ENCODE results near the gene NFYC.
"Not testable (repeated sequence)": the region's sequence is repeated elsewhere in the genome, so short reads cannot be mapped to it uniquely, and the experiment has no call there.

NFYC gene

GRCh38 chr1:40708750-40709099 lies 17.2 kb downstream of the NFYC start:
- peak; percentile 69 for DNase-seq

- peak; percentile 88 for DNase-seq
Observed at GRCh38 chr1:40709100-40709801, 17.7 kb downstream of the NFYC start.

DNA sequence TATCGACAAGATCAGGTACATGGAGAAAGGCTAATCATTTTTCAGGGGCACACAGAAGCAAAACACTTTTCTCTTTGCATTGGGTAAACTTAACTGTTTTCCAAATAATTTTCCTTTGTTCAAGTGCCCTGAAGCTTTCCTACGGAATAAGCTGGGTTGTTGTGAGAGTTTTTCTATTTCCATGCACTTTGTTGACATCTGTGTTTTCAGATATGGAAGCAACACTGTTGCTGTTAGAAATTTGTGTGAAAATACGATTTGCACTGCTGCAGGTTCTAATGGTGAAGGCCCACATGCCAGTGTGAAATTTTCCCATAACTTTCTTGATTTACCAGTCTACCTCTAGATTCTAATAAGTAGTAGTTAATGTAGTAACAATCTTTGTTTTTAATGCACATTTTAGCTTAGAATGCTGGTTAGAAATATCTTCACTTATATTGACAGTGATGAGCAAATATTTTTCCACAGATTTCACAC lies 18.3 kb downstream of the NFYC start:
- DNase-seq = no peak

DNA sequence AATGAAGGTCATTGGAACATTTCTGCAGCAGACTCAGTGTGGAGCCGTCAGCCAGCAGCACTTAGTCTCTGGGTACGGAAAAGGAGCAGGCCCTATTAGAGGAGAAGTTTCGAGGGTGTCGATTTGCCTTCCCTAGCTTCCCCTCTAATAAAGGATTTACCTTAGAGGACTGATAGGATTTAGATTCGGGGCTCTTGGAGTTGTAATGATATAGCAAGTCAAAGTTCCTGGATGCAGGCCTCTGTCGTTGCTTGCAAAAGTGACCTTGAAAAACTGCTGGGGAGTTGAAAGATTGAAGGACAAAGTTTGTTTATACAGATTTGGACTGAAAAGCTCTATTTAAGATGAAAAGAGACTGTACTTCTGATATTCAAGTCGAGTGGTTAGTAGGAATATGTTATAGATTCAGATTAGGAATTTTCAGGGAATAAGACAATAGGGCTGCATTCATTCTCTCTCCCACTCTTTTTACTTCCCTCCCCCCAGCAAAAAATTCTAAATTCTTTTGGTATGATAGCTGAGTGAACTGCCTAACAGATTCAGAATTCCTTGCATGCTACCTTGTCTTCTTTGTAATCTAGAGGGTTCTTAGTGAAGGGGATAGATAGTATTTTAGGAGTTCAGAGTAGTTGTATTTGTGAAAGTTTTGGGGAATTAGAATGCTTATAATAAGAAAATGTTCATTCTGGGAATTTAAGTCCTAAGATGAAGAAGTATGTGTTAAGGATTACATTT lies 19.2 kb downstream of the NFYC start:
- no peak for DNase-seq

DNA sequence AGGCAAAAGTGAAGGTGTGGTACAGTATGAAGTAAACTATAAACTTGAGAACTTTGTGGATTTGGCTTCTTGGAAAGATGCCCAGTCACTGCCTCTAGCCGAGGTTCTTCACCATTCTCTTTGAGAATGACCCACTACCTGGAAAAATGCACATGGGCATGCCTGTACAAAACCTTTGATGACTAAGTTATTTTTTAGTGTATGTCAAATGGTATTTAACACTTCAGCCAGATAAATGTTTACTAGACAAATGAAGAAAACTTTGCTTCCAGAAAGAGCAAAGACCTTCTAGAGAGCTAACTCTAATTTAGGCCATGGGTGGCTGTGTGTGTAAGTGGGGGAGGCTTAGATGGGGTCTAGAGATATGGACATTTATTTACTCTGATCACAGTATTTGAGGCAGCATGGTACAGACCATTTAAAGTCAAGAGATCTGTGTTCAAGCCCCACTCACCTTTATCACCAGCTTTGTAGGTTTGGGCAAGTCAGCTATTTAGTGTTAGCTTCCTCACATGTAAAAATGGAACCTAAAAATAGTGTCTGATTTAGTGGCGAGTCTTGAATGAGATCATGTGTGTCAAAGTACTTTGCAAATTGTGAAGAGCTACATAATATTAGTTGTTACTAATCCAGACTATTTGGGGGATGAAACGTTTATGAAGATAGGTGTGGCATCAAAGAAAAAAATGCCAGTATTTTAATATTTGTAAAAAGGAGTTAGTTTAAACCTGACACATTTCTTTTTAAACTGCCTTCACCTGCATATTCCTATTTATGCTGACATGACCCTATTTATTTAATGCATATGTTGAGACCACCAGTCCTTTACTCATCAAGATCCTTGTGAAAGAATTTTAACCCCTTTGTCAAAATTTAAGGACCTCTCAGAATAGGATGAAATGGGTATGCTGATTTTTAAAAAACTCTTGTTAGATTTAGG lies 20.2 kb downstream of the NFYC start:
- no peak for DNase-seq

GRCh38 chr1:40712405-40712944 lies 21.0 kb downstream of the NFYC start:
- DNase-seq = peak; percentile 46

- DNase-seq = no peak
Observed at GRCh38 chr1:40712997-40713396, 21.5 kb downstream of the NFYC start.

DNA sequence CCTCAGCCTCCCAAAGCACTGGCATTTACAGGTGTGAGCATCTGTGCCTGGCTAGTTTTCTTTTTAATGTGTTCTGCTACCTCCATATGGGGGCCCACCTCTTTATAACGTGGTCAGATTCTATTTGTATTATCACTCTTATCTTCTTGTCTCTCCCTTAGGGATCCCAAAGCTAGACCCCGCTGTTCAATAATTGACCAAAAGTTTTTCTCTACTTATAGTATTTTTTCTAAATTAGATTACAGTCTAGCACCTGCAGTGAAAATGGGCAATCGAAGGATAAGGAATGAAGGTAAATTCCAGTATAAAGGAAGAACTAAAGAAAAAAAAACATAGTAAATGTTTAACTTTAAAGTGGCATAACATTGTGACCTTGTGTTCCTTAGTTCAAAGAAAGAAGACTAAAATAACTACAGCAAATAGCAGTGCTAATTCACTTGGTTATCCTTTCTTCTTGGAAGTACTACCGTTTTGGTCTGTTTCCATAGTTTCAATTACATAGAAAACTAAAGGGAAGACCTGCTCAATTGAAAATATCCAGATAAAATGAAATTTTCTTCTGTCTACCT lies 24.1 kb downstream of the NFYC start:
- DNase-seq = no peak

- DNase-seq = no peak
Observed at GRCh38 chr1:40717065-40717464, 25.6 kb downstream of the NFYC start.

DNA sequence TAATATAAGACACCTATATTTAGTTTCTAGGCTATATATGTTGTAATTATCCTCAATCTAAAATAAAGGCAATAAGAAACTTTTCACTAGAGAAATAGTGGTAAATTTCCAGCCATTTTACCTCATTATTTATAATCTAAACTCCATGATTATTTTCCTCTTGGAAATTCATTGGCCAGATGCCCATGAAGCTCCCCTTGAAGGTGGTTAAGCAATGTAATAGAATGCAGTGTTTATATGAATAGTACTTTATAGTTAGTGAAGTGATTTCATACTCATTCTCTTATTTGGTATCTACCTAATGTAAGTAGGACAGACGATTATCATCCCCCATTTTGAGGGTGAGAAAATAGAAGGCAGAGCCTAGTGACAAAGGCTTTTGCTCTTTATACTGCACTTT lies 26.5 kb downstream of the NFYC start:
- DNase-seq = no peak

DNA sequence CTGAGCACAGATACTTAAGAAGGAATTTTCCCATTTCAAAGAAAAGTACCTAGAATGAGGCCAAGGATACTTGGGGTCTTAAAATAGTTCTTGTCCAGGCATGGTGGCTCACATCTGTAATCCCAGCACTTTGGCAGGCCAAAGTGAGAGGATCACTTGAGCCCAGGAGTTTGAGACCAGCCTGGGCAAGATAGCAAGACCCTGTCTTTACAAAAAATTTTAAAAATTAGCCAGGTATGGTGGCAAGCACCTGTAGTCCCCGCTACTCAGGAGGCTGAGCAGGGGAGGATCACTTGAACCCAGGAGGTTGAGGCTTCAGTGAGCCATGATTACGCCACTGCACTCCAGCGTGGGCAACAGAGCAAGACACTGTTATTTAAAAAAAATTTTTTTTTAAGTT lies 29.0 kb downstream of the NFYC start:
- no peak for DNase-seq

GRCh38 chr1:40722622-40723021 lies 31.1 kb downstream of the NFYC start:
- no peak for DNase-seq

DNA sequence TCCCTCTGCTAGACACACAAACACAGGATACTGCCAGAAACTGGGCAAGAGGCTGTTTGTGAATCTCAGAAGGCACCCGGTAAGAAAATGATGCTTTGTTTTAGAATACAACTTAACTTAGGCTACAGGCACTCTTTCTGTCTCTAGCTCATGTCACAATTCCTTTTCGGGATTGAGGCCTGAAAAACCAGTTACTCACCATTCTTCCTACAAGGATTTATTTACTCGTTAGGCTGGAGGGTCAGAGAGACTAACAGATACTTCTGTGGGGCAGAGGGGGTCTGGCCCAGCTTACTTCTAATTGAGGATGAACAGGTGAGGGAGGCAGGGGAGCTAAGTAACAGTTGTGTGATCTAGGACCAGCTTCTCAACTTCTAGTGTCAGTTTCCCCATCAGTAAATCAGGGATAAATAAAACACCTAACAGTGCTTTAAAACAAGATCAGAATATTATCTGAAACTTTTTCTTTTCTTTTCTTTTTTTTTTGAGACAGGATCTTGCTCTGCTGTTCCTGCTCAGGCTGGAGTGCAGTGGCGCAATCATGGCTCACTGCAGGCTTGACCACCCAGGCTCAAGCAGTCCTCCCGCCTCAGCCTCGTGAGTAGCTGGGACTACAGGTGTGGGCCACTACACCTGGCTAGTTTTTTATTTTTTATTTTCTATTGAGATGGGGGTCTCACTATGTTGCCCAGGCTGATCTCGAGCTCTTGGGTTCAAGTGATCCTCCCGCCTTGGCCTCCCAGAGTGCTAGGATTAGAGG lies 31.9 kb downstream of the NFYC start:
- no peak for DNase-seq

GRCh38 chr1:40727662-40728061 lies 36.2 kb downstream of the NFYC start:
- DNase-seq = not testable (repeated sequence)

DNA sequence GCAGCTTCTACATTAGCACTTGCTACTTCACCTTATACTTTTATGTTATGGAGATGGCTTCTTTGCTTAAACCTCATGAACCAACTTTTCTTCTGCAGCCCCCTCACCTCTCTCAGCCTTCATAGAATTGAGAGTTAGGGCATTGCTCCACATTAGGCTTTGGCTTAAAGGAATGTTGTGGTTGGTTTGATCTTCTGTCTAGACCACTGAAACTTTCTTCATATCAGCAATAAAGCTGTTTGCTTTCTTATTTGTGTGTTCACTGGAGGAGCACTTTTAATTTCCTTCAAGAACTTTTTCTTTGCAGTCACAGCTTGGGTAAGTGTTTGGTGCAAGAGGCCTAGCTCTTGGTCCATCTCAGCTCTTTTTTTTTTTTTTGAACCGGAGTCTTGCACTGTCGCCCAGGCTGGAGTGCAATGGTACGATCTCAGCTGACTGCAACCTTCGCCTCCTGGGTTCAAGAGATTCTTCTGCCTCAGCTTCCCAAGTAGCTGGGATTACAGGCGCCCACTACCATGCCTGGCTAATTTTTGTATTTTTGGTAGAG lies 37.9 kb downstream of the NFYC start:
- DNase-seq = not testable (repeated sequence)

DNA sequence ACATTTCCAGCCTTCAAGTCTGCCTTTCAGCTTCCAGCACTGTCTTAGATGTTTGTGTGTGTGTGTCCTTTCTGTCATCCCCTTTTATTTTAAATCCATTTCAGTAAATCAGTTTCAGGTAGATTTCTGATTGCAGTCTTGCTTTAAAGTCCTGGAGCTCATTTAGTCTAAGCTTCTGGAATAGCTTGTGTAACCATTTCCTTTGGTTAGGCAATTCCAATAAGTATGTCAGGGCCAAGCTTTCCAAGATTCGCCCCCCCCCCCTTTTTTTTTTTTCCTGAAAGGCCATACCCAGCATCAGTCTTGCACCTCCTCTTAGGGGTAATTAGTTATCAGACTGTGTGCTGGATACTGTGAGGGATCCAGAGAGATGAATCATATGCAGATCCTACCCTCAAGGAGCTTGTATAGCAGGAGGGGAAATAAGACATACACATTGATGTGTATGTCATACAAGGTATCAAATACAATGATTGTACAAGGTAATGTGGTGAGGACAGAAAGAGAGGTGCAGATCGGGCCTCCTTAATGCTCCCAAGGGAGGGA lies 41.3 kb downstream of the NFYC start:
- DNase-seq = no peak

GRCh38 chr1:40734882-40735628 lies 43.6 kb downstream of the NFYC start:
- no peak for DNase-seq

GRCh38 chr1:40736085-40736531 lies 44.6 kb downstream of the NFYC start:
- DNase-seq = no peak

DNA sequence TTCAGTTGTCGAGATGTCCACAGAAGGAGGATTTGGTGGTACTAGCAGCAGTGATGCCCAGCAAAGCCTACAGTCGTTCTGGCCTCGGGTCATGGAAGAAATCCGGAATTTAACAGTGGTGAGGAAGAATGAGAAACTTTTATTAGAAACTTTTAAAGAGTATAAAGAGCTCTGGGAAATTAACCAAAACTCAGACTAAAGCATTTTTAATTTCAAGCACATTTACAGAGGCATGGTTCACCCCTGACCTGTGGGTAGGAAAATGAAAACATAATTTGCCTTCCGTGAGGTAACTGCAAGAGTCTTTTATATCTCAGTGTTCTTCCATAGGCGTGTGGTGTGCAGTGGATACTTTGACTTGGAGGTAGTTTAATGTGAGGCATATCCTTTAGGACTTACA lies 47.3 kb downstream of the NFYC start:
- DNase-seq = no peak

GRCh38 chr1:40739455-40740008 lies 48.0 kb downstream of the NFYC start:
- DNase-seq = no peak
